G401 (cell line): ENCODE results near the gene OPA1. TPM values are rescaled to one million over a fixed set of nuclear protein-coding genes. Genes with fewer than 3 reads are reported as not detected.
A peak's percentile ranks its signal among the peaks of the same experiment; 100 is the strongest.

Experiments used
- DNase-seq: peaks from one replicate; pipeline ENCODE4 v3.0.0-alpha.2; 2015; ENCODE audit warnings: low spot score
- in situ Hi-C: cut with HindIII; loops from 2 replicates; pipeline ENCODE4 v1.10.0; 2016; ENCODE audit warnings: low sequenced_read_pairs, mixed read lengths
- total RNA-seq: library from RNA; depleted of rRNA; stranded (reverse); fragments of >200 nt; shearing (Covaris generic); gene quantifications from 2 replicates; pipeline ENCODE4 v1.2.3, GENCODE V29; 2014

The OPA1 gene
- total RNA-seq, 1 experiment from 2014 or later: 116 TPM

- DNase-seq: no peak
- in situ Hi-C loops: no loop called here
These were observed 47.2 kb downstream of the OPA1 start for GRCh38 chr3:193640165-193640715.

DNA sequence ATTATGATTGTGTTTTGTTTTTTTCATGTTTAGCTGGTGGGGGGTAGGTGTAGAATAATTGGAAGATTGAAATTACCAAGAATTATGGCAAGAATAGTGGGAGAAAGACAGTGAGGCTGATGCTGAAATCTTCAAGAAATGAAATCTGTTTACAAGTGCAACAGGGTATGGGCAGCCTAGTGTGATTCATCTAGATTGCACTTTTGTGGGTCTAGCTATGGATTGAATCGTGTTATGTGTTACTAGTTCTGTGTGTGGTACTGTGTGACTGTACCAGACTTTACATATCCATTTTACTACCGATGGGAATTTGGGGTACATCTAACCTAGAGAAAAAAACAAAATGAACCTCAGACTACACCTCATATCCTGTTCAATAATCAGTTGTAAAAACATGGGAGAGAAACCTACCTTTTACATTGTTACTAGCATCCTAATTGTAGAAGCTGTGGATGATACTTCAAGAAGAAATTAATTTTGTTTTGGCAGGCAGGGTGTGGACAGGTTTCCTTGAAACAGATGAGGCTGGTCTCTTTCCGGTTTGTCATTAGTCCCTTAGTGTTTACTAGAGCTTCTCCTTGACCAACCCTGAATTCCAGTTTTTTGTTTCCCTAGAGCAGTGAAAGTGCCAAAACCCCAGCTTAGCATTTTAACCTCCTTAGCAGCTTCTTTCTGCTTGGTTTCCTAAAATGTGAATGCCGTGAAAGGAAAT, 47.9 kb downstream of the OPA1 start:
- in situ Hi-C loops: no loop called here
- no peak for DNase-seq

DNA sequence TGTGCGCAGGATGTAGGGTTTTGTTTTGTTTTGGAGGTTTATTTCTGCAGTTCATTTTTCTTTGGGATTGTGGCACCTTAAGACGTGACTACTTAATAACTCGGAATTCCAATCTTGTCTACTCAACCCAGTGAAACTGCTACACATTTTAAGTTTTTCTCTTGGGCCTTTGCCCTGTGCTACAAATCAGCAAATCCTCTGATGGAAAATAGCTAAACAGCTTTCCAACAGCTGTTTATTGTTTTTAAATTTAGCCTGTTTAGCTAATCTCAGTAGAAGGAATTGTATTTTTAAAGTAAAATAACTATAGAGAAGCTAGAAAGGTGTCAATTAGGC, 48.4 kb downstream of the OPA1 start:
- no peak for DNase-seq
- in situ Hi-C loops: no loop called here

GRCh38 chr3:193645806-193646205, 52.8 kb downstream of the OPA1 start:
- in situ Hi-C loops: no loop called here
- no peak for DNase-seq

GRCh38 chr3:193648542-193649076, 55.6 kb downstream of the OPA1 start:
- in situ Hi-C loops: no loop called here
- no peak for DNase-seq

GRCh38 chr3:193650585-193650984, 57.6 kb downstream of the OPA1 start:
- no peak for DNase-seq
- in situ Hi-C loops: no loop called here

DNA sequence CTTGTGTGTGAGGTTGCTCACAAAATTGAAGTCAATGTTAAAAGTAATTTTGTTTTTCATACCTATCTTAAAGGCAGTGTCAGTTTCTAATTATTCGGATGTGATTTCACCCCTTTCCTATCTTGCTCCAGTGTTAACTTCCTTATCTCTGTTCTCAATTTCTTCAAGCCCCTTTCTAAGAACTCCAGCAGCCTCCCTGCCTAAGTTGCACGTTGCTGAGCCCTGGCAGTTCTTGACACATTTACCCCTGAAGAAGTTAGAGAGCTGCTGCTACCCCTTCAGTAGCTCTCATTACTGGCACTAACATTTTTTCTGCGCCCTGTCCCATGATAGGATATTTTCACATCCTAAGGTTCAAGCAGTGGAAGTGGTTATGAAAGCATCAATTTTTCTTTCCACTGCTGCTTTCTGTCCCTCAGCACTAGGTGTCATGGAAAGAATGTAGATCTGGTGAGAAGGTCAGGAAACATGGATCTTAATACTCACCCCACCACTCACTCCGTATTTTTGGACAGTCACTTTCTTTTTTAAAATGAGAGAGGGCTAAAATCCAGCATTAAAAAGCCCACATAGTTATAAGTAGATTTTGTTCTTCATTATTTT, 62.9 kb downstream of the OPA1 start:
- DNase-seq: no peak
- in situ Hi-C loops: no loop called here

DNA sequence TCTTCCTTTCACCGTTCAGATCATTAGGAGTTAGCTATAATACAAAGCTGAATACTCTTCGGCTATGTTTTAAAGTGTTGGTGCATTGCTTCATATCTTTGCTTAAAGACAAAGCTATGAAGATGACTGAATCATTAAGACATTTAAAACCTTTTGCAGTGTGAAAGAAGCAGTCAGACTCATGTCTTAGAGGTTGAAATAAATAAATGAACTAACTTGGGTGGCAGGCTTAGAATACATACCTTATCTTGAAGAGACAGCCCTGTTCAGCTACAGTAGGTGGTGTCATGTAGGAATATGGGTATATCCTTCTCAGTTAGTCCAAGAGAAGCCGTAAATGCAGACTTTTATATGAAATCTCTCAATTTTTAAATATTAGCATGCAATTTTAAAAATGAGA, 63.4 kb downstream of the OPA1 start:
- DNase-seq: no peak
- in situ Hi-C loops: no loop called here

DNA sequence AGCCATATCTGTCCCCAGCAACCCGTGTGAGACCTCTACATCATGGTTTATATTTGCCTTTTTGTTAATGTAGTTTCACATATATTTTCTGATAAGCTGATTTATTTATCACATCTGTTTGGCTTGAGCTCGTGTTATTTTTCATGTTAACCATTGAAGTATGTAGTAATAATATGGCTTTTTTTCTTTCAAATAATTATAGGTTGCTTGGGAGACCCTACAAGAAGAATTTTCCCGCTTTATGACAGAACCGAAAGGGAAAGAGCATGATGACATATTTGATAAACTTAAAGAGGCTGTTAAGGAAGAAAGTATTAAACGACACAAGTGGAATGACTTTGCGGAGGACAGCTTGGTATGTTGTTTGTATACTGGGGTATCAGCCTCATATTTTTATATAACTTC, 63.9 kb downstream of the OPA1 start:
- in situ Hi-C loops: no loop called here
- no peak for DNase-seq

DNA sequence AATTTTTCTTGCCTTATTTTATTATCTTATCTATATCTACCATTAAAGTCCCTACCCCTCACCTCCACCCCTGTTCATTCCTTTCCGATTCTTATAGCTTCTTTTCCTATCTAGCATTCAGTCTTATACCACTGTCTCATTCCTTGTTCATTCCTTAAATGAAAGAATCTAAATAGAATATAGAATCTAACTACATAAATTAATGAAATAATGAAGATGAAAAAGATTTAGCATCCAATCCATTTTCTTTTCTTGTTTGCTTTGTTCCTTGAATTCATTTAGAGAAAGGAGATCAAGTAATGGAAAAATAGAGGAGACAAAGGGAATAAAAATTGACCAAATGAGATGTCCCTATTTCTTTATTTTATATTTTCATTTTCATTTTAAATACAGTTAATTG, 67.2 kb downstream of the OPA1 start:
- in situ Hi-C loops: no loop called here
- DNase-seq: no peak

- DNase-seq: no peak
- in situ Hi-C loops: no loop called here
These were observed 67.8 kb downstream of the OPA1 start for GRCh38 chr3:193660698-193661411.

- in situ Hi-C loops: no loop called here
- no peak for DNase-seq
These were observed 69.8 kb downstream of the OPA1 start for GRCh38 chr3:193662757-193663322.

- DNase-seq: peak; percentile 25
- in situ Hi-C loops: no loop called here
These were observed 72.5 kb downstream of the OPA1 start for GRCh38 chr3:193665370-193665989.

- in situ Hi-C loops: no loop called here
- no peak for DNase-seq
These were observed 80.8 kb downstream of the OPA1 start for GRCh38 chr3:193673845-193674244.

DNA sequence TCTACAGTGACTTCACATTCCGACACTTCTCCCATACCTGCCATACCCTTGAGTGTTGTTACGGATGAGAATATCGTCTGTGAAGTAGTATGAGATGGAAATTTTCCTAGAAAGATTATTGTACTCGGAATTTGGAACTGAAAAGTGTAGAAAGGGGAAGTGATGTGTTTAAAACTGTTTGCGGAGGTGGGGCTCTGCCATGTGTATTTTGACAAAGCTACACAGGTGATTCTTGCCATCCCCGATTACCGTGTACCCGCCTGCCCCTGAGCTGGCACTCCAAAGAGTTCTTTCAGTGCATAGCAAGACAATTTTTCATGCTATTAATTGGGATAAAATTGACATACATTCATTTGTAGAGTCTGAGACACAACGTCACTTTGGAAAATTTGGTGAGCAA, 81.7 kb downstream of the OPA1 start:
- in situ Hi-C loops: no loop called here
- DNase-seq: no peak

- in situ Hi-C loops: no loop called here
- DNase-seq: no peak
These were observed 84.7 kb downstream of the OPA1 start for GRCh38 chr3:193677734-193678133.

- in situ Hi-C loops: no loop called here
- no peak for DNase-seq
These were observed 87.2 kb downstream of the OPA1 start for GRCh38 chr3:193680220-193680619.

GRCh38 chr3:193681631-193682030, 88.6 kb downstream of the OPA1 start:
- DNase-seq: no peak
- in situ Hi-C loops: no loop called here

GRCh38 chr3:193686665-193687483, 93.9 kb downstream of the OPA1 start:
- no peak for DNase-seq
- in situ Hi-C loops: no loop called here
